HCT116 (cell line): ENCODE data around the gene PLD1.

Experiments used
- CBX3 ChIP-seq: IDR thresholded peaks from 2 replicates; pipeline ENCODE4 v1.6.1; 2012; ENCODE audit warnings: low read depth
- EZH2 ChIP-seq: fragments of 200-600 bp; sonication (generic); IDR thresholded peaks from 2 replicates; pipeline ENCODE4 v1.6.1; 2017; ENCODE audit warnings: antibody characterized with exemption, mixed run types
- POLR2A ChIP-seq: IDR thresholded peaks from 2 replicates; pipeline ENCODE4 v1.7.0; 2011; ENCODE audit warnings: borderline replicate concordance; ENCODE audit not compliant: insufficient read depth, insufficient read length; ENCODE audit errors: extremely low read depth
- POLR2AphosphoS5 ChIP-seq: IDR thresholded peaks from 2 replicates; pipeline ENCODE4 v1.6.1; 2011; ENCODE audit warnings: mild to moderate bottlenecking, low read depth, low read length, moderate library complexity
- TF ChIP-seq, protein P1 (sequence below), 3 experiments: fragments of 200-600 bp in 1 of 3; sonication (generic) in 1 of 3; IDR thresholded peaks in 2 of 3; conservative IDR thresholded peaks in 1 of 3; 2 replicates each; pipeline ENCODE4 v1.5.1; 2012 to 2017; ENCODE audit warnings: low read depth in 2 of 3, low read length in 2 of 3, antibody characterized with exemption in 1 of 3, borderline replicate concordance in 1 of 3, control low read depth in 1 of 3, mild to moderate bottlenecking in 1 of 3, mixed read lengths in 1 of 3, mixed run types in 1 of 3, moderate library complexity in 1 of 3; ENCODE audit not compliant: insufficient read depth in 1 of 3

DNA sequence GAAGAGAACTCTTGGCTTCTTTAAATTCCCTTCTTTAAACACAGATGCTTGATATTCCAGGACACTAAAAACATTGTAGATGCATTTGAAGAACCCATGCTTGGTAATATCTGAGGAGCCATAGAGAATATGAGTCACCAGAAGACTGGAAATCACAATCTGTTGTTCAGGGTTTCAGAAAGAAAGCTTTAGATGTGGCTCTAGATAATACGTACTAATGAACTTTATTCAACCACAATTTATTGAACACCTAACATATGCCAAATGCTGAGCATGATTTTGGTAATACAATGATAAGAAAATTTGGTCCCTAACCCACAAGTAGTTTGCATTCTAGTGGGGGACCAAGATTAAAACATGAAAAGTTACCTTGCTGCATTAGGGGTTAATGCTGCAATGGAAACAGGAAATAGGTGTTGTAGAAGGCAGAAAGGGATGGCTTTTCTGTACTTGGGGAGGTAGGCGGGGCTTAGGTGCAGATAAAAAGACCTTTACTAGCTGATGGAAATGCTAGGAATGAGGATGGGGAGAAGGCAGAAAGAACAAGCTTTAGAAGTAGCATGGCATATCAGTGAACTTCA is 11.6 kb upstream of the PLD1 start:
- TF ChIP-seq POLR2AphosphoS5 = no peak
- TF ChIP-seq, protein P1, sequence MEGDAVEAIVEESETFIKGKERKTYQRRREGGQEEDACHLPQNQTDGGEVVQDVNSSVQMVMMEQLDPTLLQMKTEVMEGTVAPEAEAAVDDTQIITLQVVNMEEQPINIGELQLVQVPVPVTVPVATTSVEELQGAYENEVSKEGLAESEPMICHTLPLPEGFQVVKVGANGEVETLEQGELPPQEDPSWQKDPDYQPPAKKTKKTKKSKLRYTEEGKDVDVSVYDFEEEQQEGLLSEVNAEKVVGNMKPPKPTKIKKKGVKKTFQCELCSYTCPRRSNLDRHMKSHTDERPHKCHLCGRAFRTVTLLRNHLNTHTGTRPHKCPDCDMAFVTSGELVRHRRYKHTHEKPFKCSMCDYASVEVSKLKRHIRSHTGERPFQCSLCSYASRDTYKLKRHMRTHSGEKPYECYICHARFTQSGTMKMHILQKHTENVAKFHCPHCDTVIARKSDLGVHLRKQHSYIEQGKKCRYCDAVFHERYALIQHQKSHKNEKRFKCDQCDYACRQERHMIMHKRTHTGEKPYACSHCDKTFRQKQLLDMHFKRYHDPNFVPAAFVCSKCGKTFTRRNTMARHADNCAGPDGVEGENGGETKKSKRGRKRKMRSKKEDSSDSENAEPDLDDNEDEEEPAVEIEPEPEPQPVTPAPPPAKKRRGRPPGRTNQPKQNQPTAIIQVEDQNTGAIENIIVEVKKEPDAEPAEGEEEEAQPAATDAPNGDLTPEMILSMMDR (IDR thresholded peaks at IDR 0.05 in 2 of 3, conservative IDR thresholded peaks at IDR 0.05 in 1 of 3; ENCODE audit: borderline replicate concordance in 1 of 3, insufficient read depth in 1 of 3, low read depth in 2 of 3, low read length in 2 of 3) = no peak
- no peak for TF ChIP-seq CBX3
- no peak for TF ChIP-seq EZH2
- no peak for TF ChIP-seq POLR2A
